SK-N-MC (cell line): ENCODE results near the gene ATP6V1A.

ENCODE experiments used
- EZH2 ChIP-seq: fragments of 200-600 bp; sonication (generic); IDR thresholded peaks from one replicate; pipeline ENCODE4 v1.6.1; 2017; ENCODE audit warnings: antibody characterized with exemption
- POLR2AphosphoS5 ChIP-seq: IDR thresholded peaks from 2 replicates; pipeline ENCODE4 v1.6.1; 2012; ENCODE audit warnings: mild to moderate bottlenecking, low read depth, low read length, borderline replicate concordance

DNA sequence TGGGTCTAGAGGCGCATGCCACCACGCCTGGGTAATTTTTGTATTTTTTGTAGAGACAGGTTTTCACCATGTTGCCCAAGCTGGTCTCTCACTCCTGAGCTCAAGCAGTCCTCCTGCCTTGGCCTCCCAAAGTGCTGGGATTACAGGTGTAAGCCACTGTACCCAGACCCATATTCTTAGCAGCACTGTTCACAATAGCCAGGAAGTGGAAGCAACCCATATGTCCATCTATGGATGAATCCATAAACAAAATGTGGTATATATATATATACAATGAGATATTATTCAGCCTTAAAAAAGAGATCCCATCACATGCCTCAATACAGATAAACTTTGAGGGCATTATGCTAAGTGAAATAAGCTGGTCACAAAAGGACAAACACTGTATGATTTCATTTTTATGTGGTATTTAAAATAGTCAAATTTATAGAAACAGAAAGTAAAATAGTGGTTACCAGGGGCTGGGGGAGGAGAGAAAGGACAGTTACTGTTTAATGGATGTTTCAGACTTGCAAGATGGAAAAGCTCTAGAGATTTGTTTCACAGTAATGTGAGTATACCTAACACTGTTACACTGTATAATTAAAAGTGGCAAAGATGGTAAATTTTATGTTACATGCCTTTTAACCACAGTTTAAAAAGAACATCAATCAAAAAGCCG is 56.1 kb downstream of the ATP6V1A start:
- TF ChIP-seq EZH2 (no peak), POLR2AphosphoS5 (no peak)
